Neural cell (in vitro differentiated cells): ENCODE results near the gene LIMS1. TPM values are rescaled to one million over a fixed set of nuclear protein-coding genes. Genes with fewer than 3 reads are reported as not detected.

Experiments used
- H2AFZ ChIP-seq: fragments of 200-600, 300-800 bp; sonication (generic), shearing (Covaris generic); 2 replicates; pipeline ENCODE4 v1.6.0; 2014; ENCODE audit warnings: low read depth, mild to moderate bottlenecking, antibody characterized with exemption, low read length, moderate library complexity
- H3F3A ChIP-seq: fragments of 200-600 bp; shearing (Covaris generic); 2 replicates; pipeline ENCODE4 v1.6.1; 2016; ENCODE audit warnings: mild to moderate bottlenecking, moderate library complexity, mixed read lengths, antibody characterized with exemption, low read length; ENCODE audit not compliant: insufficient read depth, poor library complexity, severe bottlenecking
- H3K27ac ChIP-seq: fragments of 200-600, 300-800 bp; sonication (generic), shearing (Covaris generic); 2 replicates; pipeline ENCODE4 v1.5.1; 2014; ENCODE audit warnings: mild to moderate bottlenecking, low read length, moderate library complexity
- H3K27me3 ChIP-seq: fragments of 300-800, 200-600 bp; sonication (generic), shearing (Covaris generic); 2 replicates; pipeline ENCODE4 v1.6.0; 2014; ENCODE audit warnings: mild to moderate bottlenecking, low read depth, low read length, moderate library complexity; ENCODE audit not compliant: insufficient read depth
- H3K36me3 ChIP-seq: fragments of 300-800, 200-600 bp; sonication (generic), shearing (Covaris generic); 2 replicates; pipeline ENCODE4 v1.5.1; 2014; ENCODE audit warnings: mild to moderate bottlenecking, antibody characterized with exemption, low read length, moderate library complexity; ENCODE audit not compliant: insufficient read depth
- H3K4me2 ChIP-seq: fragments of 300-800, 200-600 bp; sonication (generic), shearing (Covaris generic); 2 replicates; pipeline ENCODE4 v1.6.0; 2014; ENCODE audit warnings: mild to moderate bottlenecking, low read length
- H3K4me3 ChIP-seq: fragments of 300-800, 200-600 bp; sonication (generic), shearing (Covaris generic); 2 replicates; pipeline ENCODE4 v1.5.1; 2014; ENCODE audit warnings: mild to moderate bottlenecking, low read length, moderate library complexity
- H3K79me2 ChIP-seq: fragments of 200-600 bp; shearing (Covaris generic); replicated peaks from 2 replicates; pipeline ENCODE4 v1.6.0; 2014; ENCODE audit warnings: mild to moderate bottlenecking, low read length, moderate library complexity; ENCODE audit not compliant: insufficient read depth
- H3K9ac ChIP-seq: fragments of 300-800, 200-600 bp; sonication (generic), shearing (Covaris generic); 2 replicates; pipeline ENCODE4 v1.6.1; 2016; ENCODE audit warnings: mild to moderate bottlenecking, low read length, mixed read lengths
- H3K9me2 ChIP-seq: fragments of 200-600 bp; shearing (Covaris generic); 2 replicates; pipeline ENCODE4 v1.6.1; 2016; ENCODE audit warnings: mild to moderate bottlenecking, low read length, mixed read lengths; ENCODE audit not compliant: insufficient read depth
- H3K9me3 ChIP-seq: fragments of 200-600, 300-800 bp; sonication (generic), shearing (Covaris generic); 2 replicates; pipeline ENCODE4 v1.6.1; 2016; ENCODE audit warnings: mild to moderate bottlenecking, mixed run types, low read length, moderate library complexity, mixed read lengths
- H4K20me1 ChIP-seq: fragments of 200-600 bp; shearing (Covaris generic); 2 replicates; pipeline ENCODE4 v1.6.1; 2016; ENCODE audit warnings: mild to moderate bottlenecking, mixed run types; ENCODE audit not compliant: insufficient read depth
- EP300 ChIP-seq: fragments of 450-650 bp; conservative IDR thresholded peaks from 2 replicates; pipeline ENCODE4 v1.6.1; 2014; ENCODE audit warnings: antibody characterized with exemption, mild to moderate bottlenecking, moderate library complexity; ENCODE audit not compliant: poor library complexity, severe bottlenecking
- EZH2 ChIP-seq: fragments of 200-600, 300-800 bp; shearing (Covaris generic), sonication (generic); IDR thresholded peaks from 2 replicates; pipeline ENCODE4 v1.6.1; 2014; ENCODE audit warnings: antibody characterized with exemption, low read length, borderline replicate concordance, mild to moderate bottlenecking; ENCODE audit not compliant: insufficient read depth, poor library complexity, severe bottlenecking
- MXI1 ChIP-seq: fragments of 450-650 bp; conservative IDR thresholded peaks from 2 replicates; pipeline ENCODE4 v1.6.1; 2014; ENCODE audit warnings: antibody characterized with exemption, mild to moderate bottlenecking; ENCODE audit not compliant: poor library complexity, severe bottlenecking
- POLR2AphosphoS5 ChIP-seq: IDR thresholded peaks from 2 replicates; pipeline ENCODE4 v1.6.1; 2012
- RAD21 ChIP-seq: fragments of 450-650 bp; conservative IDR thresholded peaks from 2 replicates; pipeline ENCODE4 v1.6.1; 2014; ENCODE audit warnings: antibody characterized with exemption, mild to moderate bottlenecking, moderate library complexity
- SMC3 ChIP-seq: fragments of 450-650 bp; conservative IDR thresholded peaks from 2 replicates; pipeline ENCODE4 v1.6.1; 2014; ENCODE audit warnings: antibody characterized with exemption, mild to moderate bottlenecking, moderate library complexity; ENCODE audit not compliant: poor library complexity
- TAF1 ChIP-seq: IDR thresholded peaks from 2 replicates; pipeline ENCODE4 v1.6.1; 2012; ENCODE audit warnings: low read depth
- polyA plus RNA-seq: library from polyadenylated mRNA; depleted of rRNA; stranded (reverse); fragments of >200 nt; gene quantifications from 2 replicates; pipeline ENCODE4 v1.2.3, GENCODE V29; 2014
- TF ChIP-seq, protein P1 (sequence below): IDR thresholded peaks from 2 replicates; pipeline ENCODE4 v1.6.1; 2012; ENCODE audit warnings: borderline replicate concordance
- TF ChIP-seq, protein P2 (sequence below): fragments of 450-650 bp; IDR thresholded peaks from 2 replicates; pipeline ENCODE4 v1.5.1; 2014; ENCODE audit warnings: antibody characterized with exemption, mild to moderate bottlenecking, moderate library complexity; ENCODE audit not compliant: poor library complexity, severe bottlenecking

LIMS1 gene
- polyA plus RNA-seq, 1 donor from 2014 or later: 12.3 TPM

DNA sequence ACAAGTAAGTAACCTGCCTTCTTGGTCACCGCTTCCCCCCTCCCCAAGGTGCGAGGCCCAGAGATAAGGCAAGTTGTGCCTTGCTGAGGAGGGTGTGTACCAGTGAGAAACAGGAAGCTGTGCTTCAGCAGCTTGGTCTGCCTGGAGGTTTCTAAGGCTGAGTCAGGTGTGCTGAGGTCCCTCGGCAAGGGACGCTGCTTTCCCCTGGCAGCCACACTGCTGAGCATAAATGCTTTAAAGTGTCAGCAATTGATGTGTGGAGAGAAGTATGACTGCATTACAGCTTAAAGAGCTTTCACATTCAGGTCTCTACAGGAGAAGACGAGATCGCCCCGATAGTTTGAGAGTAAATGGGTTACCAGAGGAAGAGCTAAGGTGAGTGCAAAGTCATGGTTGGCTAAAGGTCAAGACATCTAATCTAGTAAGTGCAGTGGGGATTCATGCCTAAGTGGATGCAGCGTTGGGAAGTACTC is 86.9 kb downstream of the LIMS1 start:
- Histone ChIP-seq H3K36me3 (no peaks in the 10 kb centered on the region), H3K79me2 (no peaks in the 10 kb centered on the region), H3K4me2 (peak overlapping the region; percentile 57), H3F3A (no peaks in the 10 kb centered on the region), H3K9me3 (no peaks in the 10 kb centered on the region), H4K20me1 (no peaks in the 10 kb centered on the region), H3K27me3 (no peaks in the 10 kb centered on the region), H3K9ac (peak overlapping the region; percentile 18), H3K4me3 (peak overlapping the region; percentile 54), H3K27ac (peak overlapping the region; percentile 23), H2AFZ (no peak overlapping the region), H3K9me2 (no peaks in the 10 kb centered on the region)
- TF ChIP-seq TAF1: no peak
- no peak for TF ChIP-seq EZH2
- no peak for TF ChIP-seq EP300
- TF ChIP-seq, protein P1, sequence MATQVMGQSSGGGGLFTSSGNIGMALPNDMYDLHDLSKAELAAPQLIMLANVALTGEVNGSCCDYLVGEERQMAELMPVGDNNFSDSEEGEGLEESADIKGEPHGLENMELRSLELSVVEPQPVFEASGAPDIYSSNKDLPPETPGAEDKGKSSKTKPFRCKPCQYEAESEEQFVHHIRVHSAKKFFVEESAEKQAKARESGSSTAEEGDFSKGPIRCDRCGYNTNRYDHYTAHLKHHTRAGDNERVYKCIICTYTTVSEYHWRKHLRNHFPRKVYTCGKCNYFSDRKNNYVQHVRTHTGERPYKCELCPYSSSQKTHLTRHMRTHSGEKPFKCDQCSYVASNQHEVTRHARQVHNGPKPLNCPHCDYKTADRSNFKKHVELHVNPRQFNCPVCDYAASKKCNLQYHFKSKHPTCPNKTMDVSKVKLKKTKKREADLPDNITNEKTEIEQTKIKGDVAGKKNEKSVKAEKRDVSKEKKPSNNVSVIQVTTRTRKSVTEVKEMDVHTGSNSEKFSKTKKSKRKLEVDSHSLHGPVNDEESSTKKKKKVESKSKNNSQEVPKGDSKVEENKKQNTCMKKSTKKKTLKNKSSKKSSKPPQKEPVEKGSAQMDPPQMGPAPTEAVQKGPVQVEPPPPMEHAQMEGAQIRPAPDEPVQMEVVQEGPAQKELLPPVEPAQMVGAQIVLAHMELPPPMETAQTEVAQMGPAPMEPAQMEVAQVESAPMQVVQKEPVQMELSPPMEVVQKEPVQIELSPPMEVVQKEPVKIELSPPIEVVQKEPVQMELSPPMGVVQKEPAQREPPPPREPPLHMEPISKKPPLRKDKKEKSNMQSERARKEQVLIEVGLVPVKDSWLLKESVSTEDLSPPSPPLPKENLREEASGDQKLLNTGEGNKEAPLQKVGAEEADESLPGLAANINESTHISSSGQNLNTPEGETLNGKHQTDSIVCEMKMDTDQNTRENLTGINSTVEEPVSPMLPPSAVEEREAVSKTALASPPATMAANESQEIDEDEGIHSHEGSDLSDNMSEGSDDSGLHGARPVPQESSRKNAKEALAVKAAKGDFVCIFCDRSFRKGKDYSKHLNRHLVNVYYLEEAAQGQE: no peak
- TF ChIP-seq RAD21: no peak
- TF ChIP-seq SMC3: no peak
- TF ChIP-seq, protein P2, sequence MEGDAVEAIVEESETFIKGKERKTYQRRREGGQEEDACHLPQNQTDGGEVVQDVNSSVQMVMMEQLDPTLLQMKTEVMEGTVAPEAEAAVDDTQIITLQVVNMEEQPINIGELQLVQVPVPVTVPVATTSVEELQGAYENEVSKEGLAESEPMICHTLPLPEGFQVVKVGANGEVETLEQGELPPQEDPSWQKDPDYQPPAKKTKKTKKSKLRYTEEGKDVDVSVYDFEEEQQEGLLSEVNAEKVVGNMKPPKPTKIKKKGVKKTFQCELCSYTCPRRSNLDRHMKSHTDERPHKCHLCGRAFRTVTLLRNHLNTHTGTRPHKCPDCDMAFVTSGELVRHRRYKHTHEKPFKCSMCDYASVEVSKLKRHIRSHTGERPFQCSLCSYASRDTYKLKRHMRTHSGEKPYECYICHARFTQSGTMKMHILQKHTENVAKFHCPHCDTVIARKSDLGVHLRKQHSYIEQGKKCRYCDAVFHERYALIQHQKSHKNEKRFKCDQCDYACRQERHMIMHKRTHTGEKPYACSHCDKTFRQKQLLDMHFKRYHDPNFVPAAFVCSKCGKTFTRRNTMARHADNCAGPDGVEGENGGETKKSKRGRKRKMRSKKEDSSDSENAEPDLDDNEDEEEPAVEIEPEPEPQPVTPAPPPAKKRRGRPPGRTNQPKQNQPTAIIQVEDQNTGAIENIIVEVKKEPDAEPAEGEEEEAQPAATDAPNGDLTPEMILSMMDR: no peak
- TF ChIP-seq POLR2AphosphoS5: peak; percentile 73
- TF ChIP-seq MXI1: no peak

DNA sequence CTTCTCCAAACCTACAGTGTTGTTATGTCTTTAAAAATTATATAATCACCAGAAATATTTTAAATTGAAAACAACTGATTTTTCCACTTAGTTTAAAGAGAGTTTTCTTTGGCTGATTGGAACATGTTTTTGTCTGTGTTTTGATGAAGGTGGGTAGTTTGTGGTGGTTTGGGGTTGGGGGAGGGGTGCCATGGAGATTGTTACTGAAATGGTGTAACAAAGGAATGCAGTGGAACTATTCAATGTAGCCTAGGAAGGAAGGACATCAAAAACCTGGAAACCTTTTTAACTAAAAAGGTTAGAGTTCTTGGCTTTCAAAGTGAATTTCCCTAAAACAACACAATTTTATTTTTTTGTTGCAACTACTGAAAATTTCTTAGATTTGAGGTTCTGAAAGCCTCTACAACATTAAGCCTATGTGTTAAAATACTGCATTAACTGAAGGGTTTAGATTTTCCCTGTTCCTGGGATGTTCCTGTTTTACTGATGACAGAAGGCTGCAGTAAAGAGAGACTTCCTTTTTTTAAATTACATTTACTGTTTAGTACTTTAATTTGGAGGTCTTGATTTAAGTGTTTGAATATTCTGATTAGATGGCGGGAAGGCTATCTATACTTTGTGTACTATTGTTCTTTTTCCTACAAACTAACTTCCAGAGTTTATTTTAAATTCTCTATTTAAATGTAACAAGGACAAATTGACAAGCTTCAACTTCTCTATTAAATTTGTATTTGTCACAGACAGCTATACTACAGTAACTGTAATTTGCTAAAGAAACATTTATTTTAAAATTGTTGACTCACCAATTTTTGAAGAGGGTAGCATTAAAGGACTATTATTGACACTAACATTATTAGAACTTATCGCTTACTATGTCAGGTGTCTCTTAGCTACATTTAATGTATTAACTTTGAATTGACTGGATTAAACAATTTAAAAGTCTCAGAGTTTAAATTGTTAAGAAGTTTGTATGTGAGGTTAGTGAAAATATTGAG is 87.7 kb downstream of the LIMS1 start:
- H2AFZ ChIP-seq: no peak overlapping the region

More for the DNA sequence above, 87.7 kb downstream of the LIMS1 start:
- no peaks in the 10 kb centered on the region for H3K36me3 ChIP-seq
- H3K79me2 ChIP-seq: no peaks in the 10 kb centered on the region
- no peak for TF ChIP-seq POLR2AphosphoS5
- TF ChIP-seq EZH2: no peak
- TF ChIP-seq RAD21: no peak
- no peak for TF ChIP-seq SMC3
- TF ChIP-seq, protein P2: no peak
- TF ChIP-seq, protein P1: no peak
- TF ChIP-seq MXI1: no peak
- TF ChIP-seq EP300: no peak
- no peak for TF ChIP-seq TAF1
- no peaks in the 10 kb centered on the region for H3K9me2 ChIP-seq
- no peaks in the 10 kb centered on the region for H3F3A ChIP-seq
- peak overlapping the region; percentile 57 for H3K4me2 ChIP-seq
- peak overlapping the region; percentile 23 for H3K27ac ChIP-seq
- H3K4me3 ChIP-seq: peak overlapping the region; percentile 54
- peak overlapping the region; percentile 18 for H3K9ac ChIP-seq
- H4K20me1 ChIP-seq: no peaks in the 10 kb centered on the region
- H3K9me3 ChIP-seq: no peaks in the 10 kb centered on the region
- H3K27me3 ChIP-seq: no peaks in the 10 kb centered on the region
